Heart left ventricle (tissue), 13 donors: ENCODE data around the gene TGFBR2.

Experiments used
- CTCF ChIP-seq, 12 donors: fragments of 200-600 bp; sonication (generic) in 4 of 12; IDR thresholded peaks; one replicate each; pipeline versions ENCODE4 v1.5.0 to v1.8.0; 2018 to 2022; ENCODE audit warnings: antibody characterized with exemption in 12 of 12, mild to moderate bottlenecking in 5 of 12
- POLR2A ChIP-seq, 2 donors: fragments of 450-650 bp; IDR thresholded peaks; one replicate each; pipeline ENCODE4 v1.6.1; 2017; ENCODE audit warnings: antibody characterized with exemption in 2 of 2, mild to moderate bottlenecking in 2 of 2, moderate library complexity in 2 of 2
- donor health status: ischemic (EF 13 %, LVEDD 7.1; RV severe dilation, severe dysfunction).
- donor health status: DM: no; HTN: yes; CAD: no.
- donor health status: DM: no; HTN: no; CAD: no.
- donor health status: ischemic (EF 25% LVEDD 6.9; RV normal size, moderate dysfunction).
- donor health status: ischemic (EF 25% LVEDD 5.7; RV mildly dilated, moderate dysfunction).
- donor health status: ischemic (EF 35%, LVEDD 5.7; RV mildly dilated, moderate dysfunction).
- donor health status: nonischemic (EF 11% LVEDD 7.7; RV severe dilation, severe dysfunction).
- donor health status: DM: yes; HTN: yes; CAD: no.
- donor health status: PGD.
- donor health status: ischemic (EF 29% LVEDD 5.4; RV normal size, mild dysfunction).
- donor health status: nonischemic (EF 23%, LVEDD 6.1; RV moderate dilation, normal function).

DNA sequence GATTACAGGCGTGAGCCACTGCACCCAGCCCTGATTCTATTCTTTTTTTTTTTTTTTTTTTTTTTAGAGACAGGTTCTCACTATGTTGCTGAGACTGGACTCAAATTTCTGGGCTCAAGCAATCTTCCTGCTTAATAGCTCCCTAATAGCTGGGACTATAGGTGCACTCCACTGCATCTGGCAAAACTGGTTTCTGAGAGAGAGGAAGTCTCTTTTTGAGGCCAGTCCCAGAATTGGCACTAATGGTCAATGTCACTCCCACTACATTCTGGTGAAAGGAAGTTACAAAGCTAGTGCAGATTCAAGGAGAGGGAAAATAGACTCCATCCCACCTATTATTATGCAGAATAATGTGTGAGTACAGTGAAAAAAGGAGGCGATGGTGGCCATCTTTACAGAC, 5.8 kb upstream of the TGFBR2 start:
- TF ChIP-seq CTCF (IDR thresholded peaks at IDR 0.05): no peak
- TF ChIP-seq POLR2A (IDR thresholded peaks at IDR 0.05): no peak
